Stimulated activated CD8-positive, alpha-beta memory T cell treated with anti-CD3 and anti-CD28 coated beads, Interleukin-4, amount 100 ng/mL, for 24 hours (primary cell): Measurements from ENCODE around the gene TNK2.
"Not testable (repeated sequence)": the region's sequence is repeated elsewhere in the genome, so short reads cannot be mapped to it uniquely, and the experiment has no call there.

Source experiments
- DNase-seq: peaks from one replicate; pipeline ENCODE4 v3.0.0-alpha.2; 2020; ENCODE audit warnings: low read depth

The TNK2 gene

DNA sequence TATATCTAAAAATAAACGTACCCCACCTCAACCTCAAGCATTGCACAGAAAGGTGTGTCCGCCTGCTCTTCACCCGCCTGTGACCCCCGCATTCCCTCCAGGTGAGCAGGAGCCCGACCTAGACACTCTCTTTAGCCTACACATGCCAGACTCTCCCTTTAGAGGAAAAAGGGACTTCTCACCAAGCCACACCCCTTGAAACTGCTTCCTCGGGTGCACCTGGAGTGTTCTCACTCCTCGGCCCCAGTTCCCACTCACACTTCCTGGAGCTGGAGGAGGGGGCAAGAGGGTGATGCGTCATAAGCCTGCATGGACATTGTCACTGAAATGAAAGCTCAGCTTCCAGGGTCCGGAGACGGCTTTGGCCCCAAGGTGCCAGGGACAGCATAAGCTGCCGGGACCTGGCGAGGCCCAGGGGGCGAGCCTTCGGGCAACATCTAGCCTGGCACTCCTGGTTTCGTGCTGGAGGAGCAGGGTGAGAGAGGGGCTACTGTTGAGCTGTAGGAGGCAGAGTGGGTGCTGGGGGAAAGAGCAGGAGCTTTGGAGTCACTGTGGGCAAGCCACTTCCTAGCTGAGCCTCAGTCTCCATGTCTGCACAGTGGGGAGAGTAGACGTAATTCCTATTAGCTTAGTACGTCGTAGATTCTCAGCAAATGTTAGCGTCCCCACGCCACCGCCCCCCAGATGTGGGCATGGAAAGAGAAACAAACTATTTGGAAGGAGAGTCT is 86.8 kb downstream of the TNK2 start:
- no peak for DNase-seq

DNA sequence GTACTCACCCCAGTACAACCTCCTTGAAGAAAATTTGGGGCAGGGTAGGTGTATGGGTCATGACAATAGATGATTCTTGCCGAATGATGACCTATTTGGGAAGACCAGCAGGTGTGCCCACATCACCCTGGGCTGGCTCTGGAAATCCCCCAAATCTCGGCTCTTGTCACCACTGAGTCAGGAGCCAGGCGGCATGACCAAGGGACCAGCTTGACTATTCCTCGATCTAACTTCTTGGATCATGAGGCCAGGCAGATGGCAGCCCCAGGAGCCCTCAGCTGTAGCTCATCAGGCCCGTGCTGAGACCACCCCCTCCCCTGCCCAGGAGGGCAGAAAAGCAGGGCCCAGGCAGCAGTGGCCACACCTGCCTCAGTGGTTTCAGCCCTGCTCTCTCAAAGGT is 87.5 kb downstream of the TNK2 start:
- no peak for DNase-seq

DNA sequence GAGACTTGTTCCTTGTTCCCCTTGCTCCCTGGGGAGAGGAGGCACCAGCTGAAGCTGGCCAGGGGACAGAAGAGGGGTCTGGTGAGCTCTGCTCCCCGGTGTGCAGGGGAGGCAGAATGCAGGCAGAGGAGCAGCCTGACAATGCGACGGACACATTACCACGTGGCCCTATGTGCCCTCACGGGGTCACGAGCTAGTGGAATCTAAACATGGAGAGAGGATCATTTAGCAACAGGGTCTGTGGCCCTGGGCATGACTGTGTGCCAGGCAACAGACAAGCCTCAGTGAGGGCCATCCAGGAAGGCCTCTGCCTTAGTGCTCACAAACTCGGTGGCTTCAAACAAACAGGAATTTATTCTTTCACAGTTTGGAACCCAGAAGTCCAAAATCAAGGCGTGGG is 88.2 kb downstream of the TNK2 start:
- DNase-seq, result no peak

- no peak for DNase-seq
Observed at GRCh38 chr3:195818301-195818700, 90.0 kb downstream of the TNK2 start.

DNA sequence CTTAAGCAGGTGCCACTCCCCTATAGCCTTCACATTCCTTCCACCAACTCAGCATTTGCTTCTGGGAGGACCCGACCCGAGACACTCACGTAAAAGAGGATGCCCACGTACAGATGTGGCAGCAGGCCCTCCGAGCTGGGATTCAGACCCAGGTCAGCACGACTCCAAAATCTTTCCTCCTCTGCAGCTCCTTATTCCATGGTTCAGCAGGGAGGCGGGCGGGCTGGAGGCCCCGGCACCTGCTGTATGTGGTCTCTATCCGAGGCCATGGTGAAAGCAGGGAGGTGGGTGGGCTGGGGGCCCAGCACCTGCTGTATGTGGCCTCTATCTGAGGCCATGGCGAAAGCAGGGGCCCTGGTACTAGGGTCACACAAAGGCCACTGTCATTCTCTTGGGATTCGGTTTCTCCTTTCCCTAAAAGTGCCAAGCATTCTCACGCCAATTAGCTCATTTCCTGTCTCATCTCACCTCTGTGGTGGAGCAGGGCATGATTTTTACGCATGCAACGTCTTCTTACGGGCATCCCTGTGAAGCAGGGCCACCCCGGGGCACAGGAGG is 90.7 kb downstream of the TNK2 start:
- DNase-seq, result no peak

- DNase-seq, result not testable (repeated sequence)
Observed at GRCh38 chr3:195816276-195816913, 92.0 kb downstream of the TNK2 start.

DNA sequence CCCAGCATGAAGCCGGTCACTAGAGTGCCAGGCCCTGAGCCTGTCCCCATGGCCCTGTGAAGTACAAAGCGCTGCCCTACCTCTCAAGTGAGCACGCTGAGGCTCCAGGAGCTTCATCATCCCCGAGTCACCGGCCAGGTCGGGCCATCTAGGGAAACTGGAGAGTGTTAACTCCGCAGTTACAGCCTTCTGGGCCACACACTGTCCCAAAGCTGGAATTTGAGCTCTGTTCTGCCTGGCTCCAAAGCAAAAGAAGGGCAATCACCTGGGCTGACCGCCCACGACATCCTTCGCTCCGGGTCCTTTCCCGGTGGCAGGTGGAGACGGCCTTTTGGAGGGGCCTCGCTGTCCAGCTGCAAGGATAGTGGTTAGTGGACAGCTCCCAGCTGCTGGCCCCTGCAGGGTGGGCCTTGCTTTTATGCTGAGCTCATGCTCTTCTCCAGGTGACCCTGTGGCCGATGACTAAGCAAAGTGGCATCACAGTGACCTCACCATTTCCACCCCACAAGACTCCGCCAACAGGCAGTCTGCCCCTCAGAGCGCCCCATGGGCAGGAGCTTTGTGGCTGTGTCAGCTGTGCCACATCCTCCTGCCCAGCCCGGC is 93.1 kb downstream of the TNK2 start:
- no peak for DNase-seq

- DNase-seq, result no peak
Observed at GRCh38 chr3:195813916-195814640, 94.3 kb downstream of the TNK2 start.
